Measurements from ENCODE around the gene GPR84.

GRCh38 chr12:54392485-54393206 lies 28.4 kb upstream of the GPR84 start:
- TF ChIP-seq KDM5A (IDR thresholded peaks at IDR 0.05) (no peak), CEBPB (IDR thresholded peaks at IDR 0.05) (no peak), POLR2A (IDR thresholded peaks at IDR 0.05; ENCODE audit: low read length) (no peak), POLR2AphosphoS2 (conservative IDR thresholded peaks at IDR 0.05; ENCODE audit: low read length) (no peak), CTCF (IDR thresholded peaks at IDR 0.05) (no peak)
